K562 (cell line): ENCODE data around the gene SECISBP2. TPM values are rescaled to one million over a fixed set of nuclear protein-coding genes. Genes with fewer than 3 reads are reported as not detected.
"Not testable (repeated sequence)": the region's sequence is repeated elsewhere in the genome, so short reads cannot be mapped to it uniquely, and the experiment has no call there.

Experiments used
- ATAC-seq: fragments of 200-7000 bp; cut with Tn5 transposase; 3 replicates; pipeline ENCODE4 v1.9.1; 2020; ENCODE audit warnings: moderate library complexity
- BruUV-seq: library from RNA; stranded (reverse); fragments of 400-500 nt; replicated peaks from 2 replicates; lab custom pipeline; 2021; lab: Mats Ljungman, UMichigan
- CTCF ChIA-PET: fragments of 300-600 bp; formaldehyde crosslinking; extraction: SDS; loops from one replicate; lab custom pipeline; 2021; ENCODE audit warnings: low intra/inter-chr PET ratio; lab: Yijun Ruan, JAX
- POLR2A ChIA-PET: fragments of 300-600, 350-650 bp; sonication (Branson Sonifier 250); formaldehyde crosslinking; extraction: SDS; loops from one replicate; lab custom pipeline; 2021; ENCODE audit warnings: antibody characterized with exemption, inconsistent platforms; lab: Yijun Ruan, JAX
- DNase-seq, 4 experiments: peaks; one replicate each; pipeline versions ENCODE4 v3.0.0 to v3.0.0-alpha.2; 2011 to 2018; ENCODE audit warnings: low spot score in 3 of 4, mixed read lengths in 3 of 4; ENCODE audit errors: extremely low read depth in 1 of 4
- FAIRE-seq: peaks from 2 replicates; lab custom pipeline; 2011; peaks lifted over from hg19 to GRCh38; lab: Jason Lieb, UNC
- H2AFZ ChIP-seq: 2 replicates; pipeline ENCODE4 v1.6.0; 2011; ENCODE audit warnings: low read depth, low read length, control low read depth, inconsistent platforms
- H3K27ac ChIP-seq: fragments of 200-600 bp; 3 replicates; pipeline ENCODE4 v1.8.0; 2011; ENCODE audit warnings: low read depth, mild to moderate bottlenecking, control low read depth, inconsistent platforms, low read length, moderate library complexity, mixed read lengths; ENCODE audit errors: extremely low read depth
- H3K27me3 ChIP-seq, 2 experiments: fragments of 300-600 bp in 1 of 2; 2 replicates in 1 of 2; 3 replicates in 1 of 2; pipeline versions ENCODE4 v1.6.0 to v1.8.0; 2011; ENCODE audit warnings: inconsistent platforms in 2 of 2, low read length in 2 of 2, mild to moderate bottlenecking in 1 of 2, mixed read lengths in 1 of 2, moderate library complexity in 1 of 2; ENCODE audit not compliant: control insufficient read depth in 2 of 2, insufficient read depth in 2 of 2
- H3K36me3 ChIP-seq: fragments of 300-600 bp; 3 replicates; pipeline ENCODE4 v1.8.0; 2011; ENCODE audit warnings: mild to moderate bottlenecking, low read length, inconsistent platforms; ENCODE audit not compliant: control insufficient read depth, insufficient read depth
- H3K4me1 ChIP-seq, 2 experiments: fragments of 200-600 bp in 1 of 2; replicated peaks in 1 of 2; 2 replicates in 1 of 2; 3 replicates in 1 of 2; pipeline versions ENCODE4 v1.5.1 to v1.8.0; 2011; ENCODE audit warnings: inconsistent platforms in 2 of 2, low read length in 2 of 2, mild to moderate bottlenecking in 1 of 2, mixed read lengths in 1 of 2, moderate library complexity in 1 of 2; ENCODE audit not compliant: control insufficient read depth in 2 of 2, insufficient read depth in 2 of 2
- H3K4me2 ChIP-seq: 2 replicates; pipeline ENCODE4 v1.6.1; 2011; ENCODE audit warnings: low read length, control low read depth, inconsistent platforms, mixed read lengths; ENCODE audit not compliant: insufficient read depth
- H3K4me3 ChIP-seq: fragments of 200-600 bp; sonication (generic), shearing (Covaris generic); 2 replicates; pipeline ENCODE4 v1.5.1; 2016; ENCODE audit warnings: control low read depth, inconsistent platforms
- H3K79me2 ChIP-seq: fragments of 200-600 bp; 3 replicates; pipeline ENCODE4 v1.8.0; 2011; ENCODE audit warnings: low read length, inconsistent platforms; ENCODE audit not compliant: control insufficient read depth, insufficient read depth
- H3K9ac ChIP-seq, 2 experiments: 2 replicates each; pipeline versions ENCODE4 v1.6.0 to v1.6.1; 2011; ENCODE audit warnings: low read depth in 2 of 2, low read length in 2 of 2, control low read depth in 1 of 2, inconsistent platforms in 1 of 2, mild to moderate bottlenecking in 1 of 2, mixed read lengths in 1 of 2; ENCODE audit not compliant: insufficient read depth in 1 of 2
- H3K9me1 ChIP-seq: one replicate; pipeline ENCODE4 v1.6.0; 2011; ENCODE audit warnings: inconsistent platforms, mild to moderate bottlenecking, low read length, moderate library complexity; ENCODE audit not compliant: control insufficient read depth, insufficient read depth
- H3K9me3 ChIP-seq: replicated peaks from 2 replicates; pipeline ENCODE4 v1.5.1; 2011; ENCODE audit warnings: low read depth, low read length, inconsistent platforms; ENCODE audit not compliant: control insufficient read depth, insufficient read depth
- H4K20me1 ChIP-seq: replicated peaks from 2 replicates; pipeline ENCODE4 v1.6.1; 2011; ENCODE audit warnings: low read length, inconsistent platforms, mixed read lengths; ENCODE audit not compliant: control insufficient read depth, insufficient read depth
- ZFP36 ChIP-seq: fragments of 150-350 bp; IDR thresholded peaks from 2 replicates; pipeline ENCODE4 v1.6.1; 2018; ENCODE audit warnings: low read length, low read depth; ENCODE audit not compliant: partially characterized antibody
- ZNF740 ChIP-seq, 3 experiments: fragments of 200-800 bp in 1 of 3; sonication (Bioruptor generic) in 1 of 3; sonication (generic) in 1 of 3; formaldehyde crosslinking in 1 of 3; IDR thresholded peaks; 2 replicates each; pipeline versions ENCODE4 v1.6.1 to v1.8.0; 2016 to 2022; ENCODE audit warnings: mild to moderate bottlenecking in 2 of 3, missing compliant biosample characterization in 2 of 3, missing genetic modification characterization in 2 of 3, missing genetic modification reagents in 1 of 3
- WGBS: fragments of 100-300 bp; shearing (Covaris generic); methylation state at CpG from one replicate; pipeline ENCODE4 v1.1.6; 2016; ENCODE audit warnings: low coverage, mixed read lengths; ENCODE audit not compliant: insufficient coverage; ENCODE audit errors: missing lambda C conversion rate; 5-methylcytosine and 5-hydroxymethylcytosine counted together
- in situ Hi-C: fragments of 300-500 bp; cut with MboI; formaldehyde crosslinking; loops from 4 replicates; pipeline ENCODE4 v1.15.0; 2018; ENCODE audit warnings: inconsistent platforms, mixed read lengths
- intact Hi-C: fragments of 100-400 bp; cut with micrococcal nuclease; formaldehyde crosslinking; loops from 2 replicates; pipeline ENCODE4 v1.14.2; 2022
- polyA plus RNA-seq, 8 experiments: library from polyadenylated mRNA; depleted of rRNA in 4 of 8; stranded (reverse) in 5 of 8; unstranded in 3 of 8; fragments of >200 nt; fragmentation: Nextera tagmentation in 2 of 8; fragmentation: Illumina TruSeq in 1 of 8; extraction: Ambion mirVana in 2 of 8; extraction: Trizol in 1 of 8; gene quantifications; 2 replicates each; pipeline versions ENCODE4 v1.2.1 to v1.2.3, GENCODE V29; 2011 to 2014; ENCODE audit warnings: inconsistent platforms in 1 of 8, missing spikeins in 1 of 8
- total RNA-seq, 7 experiments: library from RNA; depleted of rRNA in 6 of 7; stranded (reverse); fragments of >200 nt in 6 of 7; fragmentation: Illumina TruSeq in 2 of 7; extraction: Trizol in 2 of 7; gene quantifications; 2 replicates each; pipeline versions ENCODE4 v1.2.1 to v1.2.3, GENCODE V29; 2011 to 2021; ENCODE audit warnings: low replicate concordance in 1 of 7

The SECISBP2 gene
- total and polyA plus RNA-seq, 9 of the 15 experiments (the other 6 are each of a cell fraction or from before 2014, with no cell fraction given), result 3.2 to 41.6 (median 26.1) TPM

- peak; percentile 90 for FAIRE-seq
- POLR2A ChIA-PET, result not testable (repeated sequence)
- peaks cover 0 to 20% of the 10 kb centered on the region in 2 experiments; a peak in 2 of 5 replicates for H3K27me3 ChIP-seq
Observed at GRCh38 chr9:89371791-89372190, 53.5 kb downstream of the SECISBP2 start.

GRCh38 chr9:89372230-89372816 lies 54.0 kb downstream of the SECISBP2 start:
- no peak overlapping the region for H2AFZ ChIP-seq
- no peak overlapping the region for H3K4me3 ChIP-seq
- intact Hi-C loops (no loop called here), in situ Hi-C loops (no loop called here)
- H4K20me1 ChIP-seq, result no peaks in the 10 kb centered on the region
- no peaks in the 10 kb centered on the region for H3K79me2 ChIP-seq
- no peaks in the 10 kb centered on the region for H3K9me1 ChIP-seq
- H3K9me3 ChIP-seq, result no peaks in the 10 kb centered on the region
- no peaks in the 10 kb centered on the region for H3K36me3 ChIP-seq
- DNase-seq (peak in 1 of 4 experiments; percentile 6), FAIRE-seq (no peak), ATAC-seq (peak; percentile 58)
- WGBS, result 20% methylated on average over 8 of the region's 14 CpGs
- peaks cover 0 to 9% of the 10 kb centered on the region in 2 experiments; a peak in 2 of 5 replicates for H3K4me1 ChIP-seq
- ChIA-PET CTCF (no interaction called here), POLR2A (interaction anchor here (0.5 to 0.6 kb wide), 2 partner anchors 8 to 156 kb away, joined by 4 read pairs; no protein-coding TSS in a partner anchor)
- TF ChIP-seq ZNF740 (CRISPR knock-in tag; IDR thresholded peaks at IDR 0.05) (peak; percentile 56), ZNF740 (tag; IDR thresholded peaks at IDR 0.05) (no peak), ZFP36 (no peak)
- no peak overlapping the region for H3K27ac ChIP-seq
- H3K4me2 ChIP-seq, result no peak overlapping the region
- peaks cover 0 to 22% of the 10 kb centered on the region in 2 experiments; a peak in 2 of 5 replicates for H3K27me3 ChIP-seq
- BruUV-seq, result no TSS peak
- H3K9ac ChIP-seq, result no peak overlapping the region

More at GRCh38 chr9:89371791-89372190, 53.5 kb downstream of the SECISBP2 start:
- H3K4me3 ChIP-seq, H3K4me2 ChIP-seq, H3K79me2 ChIP-seq, H3K9me3 ChIP-seq, H4K20me1 ChIP-seq, BruUV-seq, intact Hi-C loops, CTCF ChIA-PET, H3K36me3 ChIP-seq, in situ Hi-C loops, H3K4me1 ChIP-seq, DNase-seq, ATAC-seq, H3K27ac ChIP-seq, H3K9me1 ChIP-seq, H2AFZ ChIP-seq, H3K9ac ChIP-seq: not testable (repeated sequence)
- no CpG with 5 or more reads among the region's 5 CpGs for WGBS
